SH-SY5Y (cell line): ENCODE measurements around the gene ANXA7.

Experiments used
- GATA2 ChIP-seq: IDR thresholded peaks from 2 replicates; pipeline ENCODE4 v1.6.1; 2011; ENCODE audit warnings: mild to moderate bottlenecking, low read depth, low read length
- GATA3 ChIP-seq: IDR thresholded peaks from 2 replicates; pipeline ENCODE4 v1.6.1; 2011; ENCODE audit warnings: low read depth, mild to moderate bottlenecking, low read length, moderate library complexity

DNA sequence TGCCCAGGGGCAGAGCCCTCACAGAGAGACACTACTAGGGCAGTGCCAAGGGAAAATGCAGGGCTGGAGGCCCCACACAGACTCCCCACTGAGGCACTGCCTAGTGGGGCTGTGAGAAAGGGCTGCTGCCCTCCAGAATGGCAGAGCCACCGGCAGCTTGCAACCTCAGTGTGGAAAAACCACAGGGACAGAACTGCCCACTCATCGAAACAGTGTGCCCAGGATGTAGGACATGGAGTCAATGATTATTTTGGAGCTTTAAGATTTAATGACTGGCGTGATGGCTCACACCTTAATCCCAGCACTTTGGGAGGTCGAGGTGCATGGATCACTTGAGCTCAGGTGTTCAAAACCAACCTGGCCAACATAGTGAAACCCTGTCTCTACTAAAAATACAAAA is 47.0 kb upstream of the ANXA7 start:
- TF ChIP-seq GATA2 (no peak), GATA3 (no peak)
